HepG2 (cell line): ENCODE measurements around the gene PRXL2B. TPM values are rescaled to one million over a fixed set of nuclear protein-coding genes. Genes with fewer than 3 reads are reported as not detected.

Experiments used
- CBX1 ChIP-seq: IDR thresholded peaks from one replicate; pipeline ENCODE4 v1.6.1; 2016; ENCODE audit warnings: antibody characterized with exemption, low read depth
- ERF ChIP-seq: IDR thresholded peaks from 2 replicates; pipeline ENCODE4 v1.6.1; 2018; ENCODE audit warnings: missing biosample characterization, missing genetic modification reagents
- MYC ChIP-seq: sonication (generic); formaldehyde crosslinking; IDR thresholded peaks from 2 replicates; pipeline ENCODE4 v1.9.0; 2021; ENCODE audit warnings: missing genetic modification reagents, borderline replicate concordance
- NAIF1 ChIP-seq: sonication (generic); formaldehyde crosslinking; IDR thresholded peaks from 2 replicates; pipeline ENCODE4 v1.5.0; 2020; ENCODE audit warnings: mild to moderate bottlenecking, missing genetic modification reagents, borderline replicate concordance
- NBN ChIP-seq: fragments of 450-650 bp; conservative IDR thresholded peaks from 2 replicates; pipeline ENCODE4 v1.6.1; 2017
- POLR2G ChIP-seq: fragments of 200-400 bp; formaldehyde crosslinking; IDR thresholded peaks from 2 replicates; pipeline ENCODE4 v1.6.1; 2018; ENCODE audit warnings: mild to moderate bottlenecking, low read depth, low read length, moderate library complexity
- SAP130 ChIP-seq: IDR thresholded peaks from 2 replicates; pipeline ENCODE4 v1.6.1; 2016; ENCODE audit warnings: low read depth
- TAF1 ChIP-seq: sonication (generic); formaldehyde crosslinking; IDR thresholded peaks from 2 replicates; pipeline ENCODE4 v1.4.0; 2020; ENCODE audit warnings: missing genetic modification reagents
- TFDP2 ChIP-seq: sonication (generic); formaldehyde crosslinking; IDR thresholded peaks from 2 replicates; pipeline ENCODE4 v1.4.0; 2020; ENCODE audit warnings: missing genetic modification reagents
- TRIM22 ChIP-seq: fragments of 450-650 bp; IDR thresholded peaks from 2 replicates; pipeline ENCODE4 v1.6.1; 2017
- XRCC5 ChIP-seq: fragments of 200-400 bp; formaldehyde crosslinking; optimal IDR thresholded peaks from 2 replicates; pipeline ENCODE3; 2017; ENCODE audit warnings: mild to moderate bottlenecking, low read length
- ZNF547 ChIP-seq: sonication (generic); formaldehyde crosslinking; IDR thresholded peaks from 2 replicates; pipeline ENCODE4 v1.5.1; 2020; ENCODE audit warnings: mild to moderate bottlenecking, missing genetic modification reagents
- ZNF816 ChIP-seq: sonication (generic); formaldehyde crosslinking; IDR thresholded peaks from 2 replicates; pipeline ENCODE4 v1.8.0; 2022; ENCODE audit warnings: missing genetic modification reagents, mild to moderate bottlenecking, borderline replicate concordance
- ZSCAN21 ChIP-seq: sonication (generic); formaldehyde crosslinking; IDR thresholded peaks from 2 replicates; pipeline ENCODE4 v1.8.0; 2022; ENCODE audit warnings: mild to moderate bottlenecking, missing genetic modification reagents, moderate library complexity, borderline replicate concordance
- polyA plus RNA-seq, 8 experiments: library from polyadenylated mRNA; depleted of rRNA in 3 of 8; stranded (reverse) in 7 of 8; unstranded in 1 of 8; fragments of >200 nt; fragmentation: Illumina TruSeq in 4 of 8; extraction: Trizol in 4 of 8; gene quantifications; 2 replicates each; pipeline versions ENCODE4 v1.2.1 to v1.2.3, GENCODE V29; 2011 to 2016; ENCODE audit warnings: low read depth in 4 of 8, missing spikeins in 1 of 8, mixed read lengths in 1 of 8; ENCODE audit not compliant: insufficient read depth in 1 of 8
- total RNA-seq, 5 experiments: library from RNA; depleted of rRNA; stranded (reverse); fragments of >200 nt; fragmentation: Illumina TruSeq; extraction: Trizol; gene quantifications; 2 replicates each; pipeline ENCODE4 v1.2.3, GENCODE V29; 2016; ENCODE audit warnings: low read depth in 1 of 5
- TF ChIP-seq, protein P1 (sequence below), 2 experiments: sonication (generic) in 1 of 2; formaldehyde crosslinking in 1 of 2; IDR thresholded peaks; 2 replicates each; pipeline versions ENCODE4 v1.4.0 to v1.6.1; 2016 to 2020; ENCODE audit warnings: borderline replicate concordance in 1 of 2, low read depth in 1 of 2, mild to moderate bottlenecking in 1 of 2, missing genetic modification reagents in 1 of 2
- TF ChIP-seq, protein P2 (sequence below): sonication (generic); formaldehyde crosslinking; IDR thresholded peaks from 2 replicates; pipeline ENCODE4 v1.5.0; 2020; ENCODE audit warnings: mild to moderate bottlenecking, missing genetic modification reagents, borderline replicate concordance

The PRXL2B gene
- total and polyA plus RNA-seq, 2 of the 13 experiments (the other 11 are each of a cell fraction or from before 2014, with no cell fraction given): 16.8 to 22.1 TPM

DNA sequence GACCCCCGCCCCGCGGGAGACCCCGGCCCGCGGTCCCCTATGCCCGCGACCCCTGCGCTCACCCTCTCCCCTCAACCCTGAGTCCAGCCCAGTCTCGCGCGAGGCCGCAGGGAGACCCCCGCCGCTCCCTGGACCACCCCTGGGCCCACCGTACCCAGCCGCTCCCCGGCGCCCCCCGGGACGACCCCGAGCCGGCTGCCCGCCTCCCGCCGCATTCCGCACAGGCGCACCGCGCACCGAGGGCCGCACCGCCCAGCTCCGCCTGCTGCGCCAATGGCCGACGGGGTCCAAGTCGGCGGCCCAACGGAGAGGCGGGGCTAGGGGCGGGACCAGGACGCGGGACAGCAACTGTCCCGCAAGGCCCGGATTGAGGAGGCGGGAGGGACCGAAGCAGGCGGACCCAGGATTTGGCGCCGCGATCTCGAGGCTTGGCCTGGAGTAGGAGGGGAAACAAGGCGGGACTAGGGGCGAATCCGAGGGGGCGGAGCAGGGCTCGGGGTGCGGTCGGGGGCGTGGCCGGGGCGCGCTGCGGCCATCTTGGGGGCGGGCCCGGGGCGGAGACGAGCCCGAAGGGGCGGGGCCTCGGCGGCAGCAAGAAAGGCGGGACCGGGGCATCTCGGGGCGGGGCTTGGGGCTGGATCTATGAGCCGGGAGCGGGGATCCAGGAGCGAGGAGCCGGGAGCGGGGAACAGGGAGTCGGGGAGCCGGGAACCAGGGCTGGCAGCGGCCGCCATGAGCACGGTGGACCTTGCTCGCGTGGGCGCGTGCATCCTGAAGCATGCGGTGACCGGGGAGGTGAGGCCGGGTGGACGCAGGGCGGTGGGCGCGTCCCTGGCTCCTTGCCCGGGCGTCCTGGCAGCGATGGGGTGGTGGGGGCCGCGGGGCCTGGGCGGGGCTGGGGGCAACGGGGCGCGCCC, at the start of gene PRXL2B (continued):
- peak; percentile 54; the same call in 1 of the 2 replicates for TF ChIP-seq TAF1 (CRISPR knock-in tag)
- TF ChIP-seq, protein P1, sequence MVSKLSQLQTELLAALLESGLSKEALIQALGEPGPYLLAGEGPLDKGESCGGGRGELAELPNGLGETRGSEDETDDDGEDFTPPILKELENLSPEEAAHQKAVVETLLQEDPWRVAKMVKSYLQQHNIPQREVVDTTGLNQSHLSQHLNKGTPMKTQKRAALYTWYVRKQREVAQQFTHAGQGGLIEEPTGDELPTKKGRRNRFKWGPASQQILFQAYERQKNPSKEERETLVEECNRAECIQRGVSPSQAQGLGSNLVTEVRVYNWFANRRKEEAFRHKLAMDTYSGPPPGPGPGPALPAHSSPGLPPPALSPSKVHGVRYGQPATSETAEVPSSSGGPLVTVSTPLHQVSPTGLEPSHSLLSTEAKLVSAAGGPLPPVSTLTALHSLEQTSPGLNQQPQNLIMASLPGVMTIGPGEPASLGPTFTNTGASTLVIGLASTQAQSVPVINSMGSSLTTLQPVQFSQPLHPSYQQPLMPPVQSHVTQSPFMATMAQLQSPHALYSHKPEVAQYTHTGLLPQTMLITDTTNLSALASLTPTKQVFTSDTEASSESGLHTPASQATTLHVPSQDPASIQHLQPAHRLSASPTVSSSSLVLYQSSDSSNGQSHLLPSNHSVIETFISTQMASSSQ (IDR thresholded peaks at IDR 0.05; ENCODE audit: low read depth): no peak
- TF ChIP-seq, protein P1 (CRISPR knock-in tag; IDR thresholded peaks at IDR 0.05; ENCODE audit: borderline replicate concordance): 0 out of 2 replicates have a peak, but pooled peaks have one; percentile 12
- TF ChIP-seq CBX1: peak; percentile 7
- peak; percentile 50 for TF ChIP-seq XRCC5
- peak; percentile 0; the same call in 1 of the 2 replicates for TF ChIP-seq ERF (CRISPR knock-in tag)
- 0 out of 2 replicates have a peak, but pooled peaks have one; percentile 21 for TF ChIP-seq ZNF547 (CRISPR knock-in tag)
- peak; percentile 47 for TF ChIP-seq SAP130 (CRISPR knock-in tag)
- TF ChIP-seq NAIF1 (CRISPR knock-in tag): no peak
- peak; percentile 87 for TF ChIP-seq TFDP2 (CRISPR knock-in tag)
- TF ChIP-seq MYC: peak; percentile 67; the same call in 1 of the 2 replicates
- TF ChIP-seq POLR2G: peak; percentile 73
- TF ChIP-seq NBN: no peak
- TF ChIP-seq TRIM22: no peak
- 0 out of 2 replicates have a peak, but pooled peaks have one; percentile 16 for TF ChIP-seq ZNF816 (CRISPR knock-in tag)
- TF ChIP-seq, protein P2, sequence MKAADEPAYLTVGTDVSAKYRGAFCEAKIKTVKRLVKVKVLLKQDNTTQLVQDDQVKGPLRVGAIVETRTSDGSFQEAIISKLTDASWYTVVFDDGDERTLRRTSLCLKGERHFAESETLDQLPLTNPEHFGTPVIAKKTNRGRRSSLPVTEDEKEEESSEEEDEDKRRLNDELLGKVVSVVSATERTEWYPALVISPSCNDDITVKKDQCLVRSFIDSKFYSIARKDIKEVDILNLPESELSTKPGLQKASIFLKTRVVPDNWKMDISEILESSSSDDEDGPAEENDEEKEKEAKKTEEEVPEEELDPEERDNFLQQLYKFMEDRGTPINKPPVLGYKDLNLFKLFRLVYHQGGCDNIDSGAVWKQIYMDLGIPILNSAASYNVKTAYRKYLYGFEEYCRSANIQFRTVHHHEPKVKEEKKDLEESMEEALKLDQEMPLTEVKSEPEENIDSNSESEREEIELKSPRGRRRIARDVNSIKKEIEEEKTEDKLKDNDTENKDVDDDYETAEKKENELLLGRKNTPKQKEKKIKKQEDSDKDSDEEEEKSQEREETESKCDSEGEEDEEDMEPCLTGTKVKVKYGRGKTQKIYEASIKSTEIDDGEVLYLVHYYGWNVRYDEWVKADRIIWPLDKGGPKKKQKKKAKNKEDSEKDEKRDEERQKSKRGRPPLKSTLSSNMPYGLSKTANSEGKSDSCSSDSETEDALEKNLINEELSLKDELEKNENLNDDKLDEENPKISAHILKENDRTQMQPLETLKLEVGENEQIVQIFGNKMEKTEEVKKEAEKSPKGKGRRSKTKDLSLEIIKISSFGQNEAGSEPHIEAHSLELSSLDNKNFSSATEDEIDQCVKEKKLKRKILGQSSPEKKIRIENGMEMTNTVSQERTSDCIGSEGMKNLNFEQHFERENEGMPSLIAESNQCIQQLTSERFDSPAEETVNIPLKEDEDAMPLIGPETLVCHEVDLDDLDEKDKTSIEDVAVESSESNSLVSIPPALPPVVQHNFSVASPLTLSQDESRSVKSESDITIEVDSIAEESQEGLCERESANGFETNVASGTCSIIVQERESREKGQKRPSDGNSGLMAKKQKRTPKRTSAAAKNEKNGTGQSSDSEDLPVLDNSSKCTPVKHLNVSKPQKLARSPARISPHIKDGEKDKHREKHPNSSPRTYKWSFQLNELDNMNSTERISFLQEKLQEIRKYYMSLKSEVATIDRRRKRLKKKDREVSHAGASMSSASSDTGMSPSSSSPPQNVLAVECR (CRISPR knock-in tag): peak; percentile 37; the same call in 1 of the 2 replicates
- TF ChIP-seq ZSCAN21 (CRISPR knock-in tag): 0 out of 2 replicates have a peak, but pooled peaks have one; percentile 10
